Measurements from ENCODE around the gene HOXD8. TPM values are rescaled to one million over a fixed set of nuclear protein-coding genes. Genes with fewer than 3 reads are reported as not detected.

The HOXD8 gene
- total RNA-seq, 1 donor from 2014 or later = 41.7 TPM

DNA sequence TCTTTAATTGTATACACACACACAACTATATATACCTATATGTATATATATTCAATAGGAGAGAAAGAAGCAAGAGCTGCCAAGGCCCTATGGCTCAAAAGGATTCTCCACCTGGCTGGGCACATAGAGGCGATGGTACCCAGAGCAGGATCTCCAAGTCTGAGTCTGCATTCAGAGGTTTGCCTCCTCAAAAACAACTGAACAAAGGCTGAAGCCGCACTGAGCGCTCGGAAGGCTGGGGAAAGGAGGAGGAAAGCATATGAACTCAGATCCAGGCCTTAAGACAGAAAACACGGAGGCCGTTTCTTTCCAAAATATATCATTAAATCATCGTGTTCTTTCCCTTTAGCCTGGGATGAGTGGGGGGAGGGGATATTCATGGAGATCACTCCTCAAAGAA, 26.3 kb upstream of the HOXD8 start:
- no peak for DNase-seq (ENCODE audit: low spot score)

DNA sequence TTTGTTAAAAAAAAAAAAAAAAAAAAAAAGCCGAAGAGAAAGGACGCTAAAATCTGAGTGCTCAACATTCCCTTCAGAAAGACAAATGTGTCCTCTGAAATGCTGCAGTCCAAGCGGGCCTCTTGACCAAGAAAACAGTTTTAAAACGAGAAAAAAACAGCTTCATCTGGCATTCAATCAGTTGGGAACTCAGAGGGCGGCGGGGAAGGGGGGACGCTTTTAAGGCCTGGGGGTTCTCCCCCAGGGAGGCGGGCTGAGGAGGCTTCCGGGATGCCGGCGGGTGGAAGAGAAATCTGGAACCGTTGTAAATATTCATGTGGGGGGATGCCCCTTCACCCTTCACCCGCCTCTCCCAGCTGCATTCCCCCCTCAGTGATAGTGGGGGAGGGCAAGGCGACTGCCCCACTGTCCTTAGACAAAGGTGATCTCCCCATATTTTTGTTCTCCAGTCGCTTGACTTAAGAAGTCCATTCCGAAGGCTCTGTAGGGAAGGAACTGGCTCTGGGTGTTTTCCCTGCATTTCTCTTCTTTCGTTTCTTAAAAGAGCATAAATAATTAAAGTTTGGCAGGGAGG, 25.7 kb upstream of the HOXD8 start:
- no peak for DNase-seq (ENCODE audit: low spot score)

DNA sequence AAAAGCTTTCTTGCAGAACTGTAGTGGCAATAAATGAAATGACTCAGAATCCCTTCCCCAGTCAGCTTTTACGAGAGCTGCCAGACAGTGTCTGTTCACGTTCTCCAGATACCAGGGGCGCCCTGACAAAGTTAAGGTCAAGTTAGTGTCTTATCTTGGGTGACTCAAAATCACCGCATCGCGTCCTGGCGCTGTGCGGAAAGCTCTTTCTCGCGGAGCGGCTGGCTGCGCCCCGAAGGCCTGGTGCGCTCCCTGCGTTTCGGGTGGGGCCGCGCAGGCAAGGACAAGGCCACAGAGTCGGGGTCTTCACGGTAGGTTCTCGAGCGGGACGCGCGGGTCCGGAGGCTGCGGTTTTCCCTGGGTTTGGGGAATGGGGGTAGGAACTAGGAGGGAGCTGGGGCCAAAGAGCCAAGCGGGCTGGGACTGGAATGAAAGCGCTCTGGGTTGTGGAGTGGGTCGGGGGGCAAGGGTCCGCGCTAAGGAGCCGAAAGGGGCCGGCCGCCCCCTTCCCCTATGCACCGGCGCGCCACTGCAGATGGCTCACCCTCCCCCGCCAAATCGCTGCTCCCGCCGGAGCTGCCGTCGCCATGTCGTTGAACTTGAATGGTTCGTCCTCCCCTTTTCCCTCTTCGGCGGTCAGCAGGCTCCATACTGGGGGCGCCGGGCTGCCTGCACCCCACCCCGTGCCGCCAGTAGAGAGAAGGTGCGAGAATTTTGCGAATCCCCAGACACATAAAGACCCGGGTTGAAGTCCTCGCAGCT, 25.0 kb upstream of the HOXD8 start:
- DNase-seq (ENCODE audit: low spot score) = no peak

DNA sequence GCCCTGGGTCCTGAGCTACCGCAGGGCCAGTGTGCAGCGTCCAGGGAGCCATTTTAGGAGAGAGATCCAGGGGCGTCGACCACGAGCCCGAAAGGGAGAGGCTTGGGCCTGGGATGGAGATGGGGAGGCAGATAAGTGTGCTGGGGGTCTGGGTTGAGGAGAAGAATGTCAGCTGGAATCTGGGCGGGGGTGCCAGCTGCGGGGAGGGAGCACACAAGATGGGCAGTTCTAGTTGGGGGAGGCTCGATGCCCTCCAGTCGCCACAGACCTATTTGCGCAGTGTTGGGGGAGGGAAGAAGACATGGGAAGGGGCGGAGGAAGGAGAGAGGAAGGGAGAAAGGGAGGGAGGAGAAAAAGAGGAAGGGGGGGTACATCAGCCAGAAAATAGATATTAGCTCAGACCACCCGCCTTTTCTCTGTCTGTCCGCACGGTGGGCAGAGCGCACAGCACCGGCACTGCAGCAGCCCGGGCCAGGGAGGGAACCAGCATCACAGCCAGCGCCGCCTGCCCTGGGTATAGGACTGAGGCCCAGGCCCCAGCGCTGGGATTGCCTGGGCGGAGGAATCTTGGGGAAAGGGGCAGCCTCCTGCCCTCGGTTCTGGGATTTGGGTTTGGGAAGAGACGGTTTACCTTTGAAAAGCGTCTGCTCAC, 24.3 kb upstream of the HOXD8 start:
- DNase-seq (ENCODE audit: low spot score) = no peak

DNA sequence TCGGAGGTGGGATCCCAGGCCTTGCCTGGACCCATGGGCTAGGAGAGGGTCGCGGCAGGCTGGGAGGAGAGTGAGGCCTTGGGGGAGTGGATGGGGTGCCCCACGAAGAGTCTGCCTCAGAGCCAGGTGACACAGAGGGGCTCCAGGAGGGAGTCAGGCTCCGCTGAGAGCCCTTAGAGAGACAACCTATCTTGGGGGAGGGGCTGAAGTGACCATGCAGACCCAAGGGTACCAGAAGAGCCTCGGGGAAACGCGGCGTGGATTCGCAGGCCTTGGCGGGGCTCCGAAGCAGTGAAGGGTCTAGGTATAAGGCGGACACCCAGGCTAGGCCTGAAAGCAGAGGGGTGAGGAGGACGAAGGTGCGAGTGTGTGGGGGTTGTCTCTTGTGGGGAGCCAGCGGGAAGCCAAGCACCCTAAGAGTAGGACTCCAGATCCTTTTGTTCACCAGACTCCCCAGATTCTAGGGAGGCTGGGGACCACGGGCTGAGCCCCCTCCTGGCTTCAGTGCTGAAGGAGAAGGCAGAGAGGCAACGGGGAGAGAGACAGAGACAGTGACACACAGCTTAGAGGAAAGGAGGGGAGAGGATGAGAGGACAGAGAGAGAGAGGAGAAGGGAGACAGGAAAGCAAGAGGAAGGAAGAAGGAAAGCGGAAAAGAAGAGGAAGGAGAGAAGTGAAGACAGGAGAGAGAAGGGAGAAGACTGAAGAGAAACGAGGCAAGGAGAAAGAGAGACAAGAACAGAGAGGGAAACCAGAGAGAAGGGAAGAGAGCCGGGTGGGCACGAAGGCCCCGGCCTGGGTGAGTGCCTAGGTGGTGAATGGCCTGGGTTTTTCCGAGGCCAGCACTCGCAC, 23.6 kb upstream of the HOXD8 start:
- DNase-seq (ENCODE audit: low spot score) = no peak

DNA sequence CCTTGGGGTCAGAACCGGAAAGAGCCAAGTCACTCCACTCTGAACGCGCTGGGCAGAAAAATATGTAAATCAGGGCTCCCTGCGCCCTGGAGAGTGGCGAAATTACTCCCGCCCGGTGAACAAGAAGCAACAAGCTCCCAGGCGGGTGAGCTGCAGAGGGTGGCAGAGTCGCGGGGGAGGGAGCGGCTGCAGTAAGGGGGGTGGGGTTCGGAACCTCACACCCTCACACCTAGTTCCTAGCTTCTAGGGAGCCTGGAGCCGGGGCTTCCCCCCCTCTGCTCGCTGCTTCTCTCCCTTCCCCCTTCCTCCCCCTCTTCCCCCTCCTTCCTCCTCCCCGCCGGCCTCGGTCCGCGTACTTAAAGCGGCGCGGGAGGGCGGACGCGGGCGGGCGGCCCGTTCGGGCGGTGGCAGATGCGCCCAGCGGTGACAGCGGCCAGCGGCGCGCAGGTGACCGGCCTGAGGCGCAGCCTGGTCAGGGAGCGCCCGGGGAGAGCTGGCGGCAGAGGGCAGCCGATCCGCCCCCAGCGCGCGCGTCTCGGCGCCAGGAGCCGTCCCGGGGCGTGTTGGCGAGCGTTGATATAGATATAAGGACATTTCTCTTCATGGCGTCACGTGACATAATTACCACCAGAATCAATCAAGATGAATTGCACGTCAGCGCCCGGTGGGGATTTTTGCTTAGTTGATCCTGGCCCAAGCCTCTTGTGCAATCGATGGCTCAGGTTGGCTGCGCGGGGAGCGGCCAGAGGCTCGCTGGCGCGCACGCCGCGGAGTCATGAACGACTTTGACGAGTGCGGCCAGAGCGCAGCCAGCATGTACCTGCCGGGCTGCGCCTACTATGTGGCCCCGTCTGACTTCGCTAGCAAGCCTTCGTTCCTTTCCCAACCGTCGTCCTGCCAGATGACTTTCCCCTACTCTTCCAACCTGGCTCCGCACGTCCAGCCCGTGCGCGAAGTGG, 22.6 kb upstream of the HOXD8 start, which contains the start of gene HOXD11:
HOXD11 (plus strand) TSS at position 700 of the 959 bp plus-strand sequence; CDS start at position 776, 76 bp downstream.
- DNase-seq (ENCODE audit: low spot score) = peak; percentile 59

DNA sequence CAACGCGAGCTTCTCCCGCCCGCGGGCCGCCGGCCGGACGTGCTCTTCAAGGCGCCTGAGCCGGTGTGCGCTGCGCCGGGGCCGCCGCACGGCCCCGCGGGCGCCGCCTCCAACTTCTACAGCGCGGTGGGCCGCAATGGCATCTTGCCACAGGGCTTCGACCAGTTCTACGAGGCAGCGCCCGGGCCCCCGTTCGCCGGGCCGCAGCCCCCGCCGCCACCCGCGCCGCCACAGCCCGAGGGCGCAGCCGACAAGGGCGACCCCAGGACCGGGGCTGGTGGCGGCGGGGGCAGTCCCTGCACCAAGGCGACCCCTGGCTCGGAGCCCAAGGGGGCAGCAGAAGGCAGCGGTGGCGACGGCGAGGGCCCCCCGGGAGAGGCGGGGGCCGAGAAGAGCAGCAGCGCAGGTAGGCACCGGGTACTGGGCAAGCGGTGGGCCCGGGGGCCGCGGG, 21.7 kb upstream of the HOXD8 start:
- DNase-seq (ENCODE audit: low spot score) = peak; percentile 41

DNA sequence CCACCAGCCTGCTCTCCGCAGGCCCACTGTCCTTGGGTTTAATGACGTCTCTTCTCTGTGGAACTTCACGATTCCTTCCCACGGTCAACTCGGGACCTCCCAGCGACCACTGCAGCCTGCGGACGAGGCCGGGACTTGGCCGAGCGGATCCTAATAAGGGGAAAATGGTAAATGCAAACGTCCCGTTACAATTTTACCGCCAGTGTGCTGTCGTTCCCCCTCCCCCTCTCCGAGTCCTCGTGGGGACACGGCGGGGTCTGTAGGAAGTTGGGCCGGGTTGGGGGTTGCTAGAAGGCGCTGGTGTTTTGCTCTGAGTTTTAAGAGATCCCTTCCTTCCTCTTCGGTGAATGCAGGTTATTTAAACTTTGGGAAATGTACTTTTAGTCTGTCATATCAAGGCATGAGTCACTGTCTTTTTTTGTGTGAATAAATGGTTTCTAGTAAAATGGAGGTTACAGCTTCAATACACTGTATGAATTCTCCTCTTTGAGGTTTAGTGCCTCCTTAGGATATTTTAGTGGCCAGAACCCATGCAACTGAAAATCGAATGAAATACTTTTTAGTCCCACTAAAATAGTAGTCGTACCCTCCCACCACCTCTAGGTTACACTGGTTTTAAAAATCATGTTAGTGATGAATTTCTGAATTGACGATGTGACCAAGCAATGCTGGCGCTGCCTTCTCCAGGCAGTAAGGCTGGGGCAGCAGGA, 20.2 kb upstream of the HOXD8 start:
- DNase-seq (ENCODE audit: low spot score) = peak; percentile 26

DNA sequence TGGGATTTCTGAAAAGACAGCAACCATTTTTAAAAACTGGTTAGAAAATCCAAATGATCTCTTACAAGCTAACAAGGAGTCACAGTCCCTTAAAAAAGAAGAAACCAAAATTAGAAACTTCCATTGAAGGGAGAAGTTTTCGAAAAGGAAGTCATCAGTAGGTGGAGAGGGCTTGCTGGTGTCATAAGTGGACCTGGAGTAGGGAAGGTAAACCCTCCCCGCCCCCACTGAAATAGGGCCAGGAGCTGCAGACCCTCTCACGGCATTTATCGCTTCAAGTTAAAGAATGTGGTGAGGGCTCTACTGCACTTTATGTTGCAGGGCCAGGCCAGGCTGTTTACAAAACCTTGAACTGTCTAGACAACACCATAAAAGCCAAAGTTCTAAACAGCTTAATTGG, 19.6 kb upstream of the HOXD8 start:
- DNase-seq (ENCODE audit: low spot score) = no peak

DNA sequence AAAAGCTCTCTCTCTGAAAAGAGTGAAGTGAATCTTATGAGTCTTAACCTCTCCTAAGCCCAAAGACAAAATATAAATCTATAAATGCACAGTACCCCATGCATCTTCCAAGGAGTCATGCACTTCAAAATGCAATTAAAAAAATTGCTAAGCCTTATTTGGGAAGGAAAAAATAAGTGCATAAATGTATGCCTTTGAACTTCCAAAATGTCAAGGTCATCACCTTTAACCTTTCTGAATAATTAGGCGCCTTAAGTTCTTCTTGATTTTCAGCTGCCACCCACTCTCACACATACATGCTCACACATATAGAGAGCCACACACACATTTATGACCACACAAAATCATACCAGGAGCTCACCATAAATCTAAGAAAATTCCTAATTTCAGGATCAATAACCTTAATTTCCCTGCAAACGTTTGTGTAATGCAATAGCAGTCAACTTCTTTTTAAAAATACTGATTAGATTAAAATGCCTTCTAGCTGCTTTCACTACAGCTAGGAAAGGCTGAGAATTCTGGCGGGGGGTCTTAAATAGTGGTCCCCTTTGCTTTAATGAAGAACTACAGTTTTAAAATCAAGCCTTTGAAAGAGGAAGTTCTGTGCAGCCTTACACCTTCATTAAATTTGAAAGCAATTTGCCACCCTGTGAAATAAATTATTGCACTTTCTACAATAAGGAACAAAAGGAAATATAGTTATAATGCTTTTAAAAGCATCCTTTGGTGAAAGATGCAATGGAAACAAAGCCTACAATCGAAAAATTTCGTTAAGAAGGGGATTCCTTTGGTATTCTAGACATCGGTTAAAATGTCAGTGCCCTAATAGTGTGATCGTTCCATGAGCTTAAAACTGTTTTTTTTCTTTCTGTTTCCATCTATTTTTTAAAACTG, 18.8 kb upstream of the HOXD8 start:
- DNase-seq (ENCODE audit: low spot score) = no peak

DNA sequence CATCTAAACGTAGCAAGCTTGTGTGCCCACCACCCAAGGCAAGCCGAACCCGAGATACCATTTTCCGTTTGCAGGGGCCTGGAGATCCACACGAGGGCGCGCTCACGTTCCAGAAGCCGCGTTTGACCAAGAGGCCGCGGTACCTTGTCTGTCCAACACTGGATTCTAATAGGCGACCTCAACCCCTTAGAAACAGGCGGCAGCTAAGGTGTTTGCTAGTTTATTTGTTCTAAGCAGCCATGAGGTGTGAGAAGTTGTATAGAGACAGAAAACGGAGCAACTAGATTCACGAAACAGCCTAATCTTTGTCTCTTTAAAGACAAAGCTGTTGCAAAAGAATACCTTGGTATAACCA, 18.2 kb upstream of the HOXD8 start:
- no peak for DNase-seq (ENCODE audit: low spot score)

DNA sequence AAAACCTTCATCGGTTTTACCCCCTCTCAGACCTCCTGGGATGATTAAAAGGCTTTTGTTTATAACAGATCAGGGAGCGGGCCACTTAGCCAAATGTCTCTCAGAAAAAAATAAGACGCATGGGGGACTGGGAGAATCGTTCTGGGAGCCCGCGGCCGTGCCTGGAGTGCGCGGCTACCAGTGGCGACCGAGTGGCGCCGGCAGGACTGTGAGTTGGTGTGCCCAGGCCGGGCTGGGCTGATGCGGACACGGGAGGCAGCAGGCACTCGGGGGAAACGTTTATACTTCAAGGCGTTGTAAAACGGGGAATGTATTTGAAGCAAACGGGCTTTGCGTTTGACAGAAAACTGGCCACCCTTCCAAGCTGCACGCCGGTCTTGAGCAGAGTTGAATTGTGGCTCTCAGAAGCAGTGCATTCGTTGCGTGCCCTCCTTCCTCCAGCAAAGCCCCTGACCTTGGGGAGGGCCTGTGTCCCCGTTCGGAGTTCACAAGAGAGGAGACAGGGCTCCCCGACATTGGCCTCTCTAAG, 17.6 kb upstream of the HOXD8 start:
- no peak for DNase-seq (ENCODE audit: low spot score)

DNA sequence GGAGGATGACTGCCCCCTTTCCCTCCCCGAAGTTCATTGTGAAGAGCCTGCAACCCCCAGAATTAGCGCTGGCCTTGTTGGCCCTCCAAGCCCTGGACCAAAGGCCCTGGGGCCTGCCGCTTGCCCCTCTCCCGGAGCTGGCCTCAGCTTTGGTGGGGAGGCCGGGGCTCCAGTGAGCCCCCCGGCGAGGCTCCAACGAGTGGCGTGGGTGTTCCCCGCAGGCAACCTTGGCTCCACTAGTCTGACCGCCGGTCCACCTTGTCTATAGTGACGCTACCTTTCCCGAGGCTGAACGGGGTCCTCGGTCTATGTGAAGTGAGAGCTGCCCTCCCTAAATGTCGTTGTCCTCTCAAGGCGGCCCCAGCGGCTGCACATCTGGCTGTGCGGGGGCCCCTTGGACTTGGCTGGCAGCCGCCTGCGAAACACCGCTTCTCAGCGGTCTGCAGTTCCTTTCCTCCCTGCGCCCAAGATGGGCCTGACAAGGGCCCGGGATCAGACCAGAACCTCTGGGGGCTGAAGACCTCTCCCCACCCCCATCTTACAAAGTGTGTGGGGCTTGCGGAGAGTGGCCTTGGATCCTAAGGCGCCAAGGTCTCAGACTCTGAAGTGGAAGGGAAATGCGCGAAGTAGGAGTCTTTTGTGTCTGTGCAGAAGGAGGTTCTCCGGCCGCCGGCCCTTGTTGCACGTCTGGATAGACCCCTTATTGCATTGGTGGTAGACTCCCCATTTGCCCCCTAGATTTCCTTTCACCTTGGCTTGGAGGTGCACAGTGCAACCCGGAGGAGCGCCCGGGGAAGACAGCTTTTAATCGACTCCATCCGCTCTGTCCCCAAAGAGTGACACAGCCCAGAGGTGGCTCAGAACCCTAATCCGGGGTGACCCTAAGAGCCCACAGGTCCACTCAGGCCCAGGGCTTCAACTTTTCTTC, 16.9 kb upstream of the HOXD8 start:
- DNase-seq (ENCODE audit: low spot score) = peak; percentile 31

DNA sequence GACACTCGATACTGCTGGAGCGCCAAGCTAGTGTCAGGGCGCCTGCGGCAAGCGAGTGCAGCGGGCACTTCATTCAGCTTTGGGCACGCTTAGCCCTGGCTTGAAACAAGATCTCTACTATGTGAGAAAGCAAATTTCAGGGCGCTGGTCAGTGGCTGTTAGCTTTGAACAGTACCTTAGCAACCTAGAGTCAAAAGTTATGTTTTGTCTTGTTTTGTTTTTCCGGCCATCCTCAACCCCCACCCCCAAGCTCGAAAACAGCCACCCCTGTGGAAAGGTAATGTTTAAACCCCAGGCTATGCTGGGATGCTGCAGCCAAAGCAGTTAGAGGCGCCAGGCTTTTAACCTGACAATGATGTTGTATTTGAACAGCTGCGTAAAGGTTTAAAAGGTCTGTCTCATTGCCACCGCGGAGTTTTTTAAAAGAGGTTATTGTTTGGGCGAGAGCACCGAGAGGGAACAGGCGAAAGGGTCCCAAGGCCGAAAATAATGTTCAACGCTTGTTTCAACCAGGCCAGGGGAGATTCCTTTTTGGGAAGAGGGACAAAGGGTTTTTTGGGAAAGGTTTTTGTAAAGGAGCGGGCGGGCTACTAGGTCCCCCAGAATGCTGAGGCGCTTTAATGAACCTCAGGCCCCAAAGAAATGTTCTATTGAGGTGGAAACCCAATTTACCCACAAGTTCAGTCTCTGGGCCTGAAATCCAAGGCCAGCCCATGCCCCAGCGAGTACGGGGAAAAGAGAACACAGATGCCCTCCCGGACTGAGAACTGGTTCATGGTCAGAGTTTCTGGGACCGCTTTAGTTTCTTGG, 15.2 kb upstream of the HOXD8 start:
- DNase-seq (ENCODE audit: low spot score) = peak; percentile 37

DNA sequence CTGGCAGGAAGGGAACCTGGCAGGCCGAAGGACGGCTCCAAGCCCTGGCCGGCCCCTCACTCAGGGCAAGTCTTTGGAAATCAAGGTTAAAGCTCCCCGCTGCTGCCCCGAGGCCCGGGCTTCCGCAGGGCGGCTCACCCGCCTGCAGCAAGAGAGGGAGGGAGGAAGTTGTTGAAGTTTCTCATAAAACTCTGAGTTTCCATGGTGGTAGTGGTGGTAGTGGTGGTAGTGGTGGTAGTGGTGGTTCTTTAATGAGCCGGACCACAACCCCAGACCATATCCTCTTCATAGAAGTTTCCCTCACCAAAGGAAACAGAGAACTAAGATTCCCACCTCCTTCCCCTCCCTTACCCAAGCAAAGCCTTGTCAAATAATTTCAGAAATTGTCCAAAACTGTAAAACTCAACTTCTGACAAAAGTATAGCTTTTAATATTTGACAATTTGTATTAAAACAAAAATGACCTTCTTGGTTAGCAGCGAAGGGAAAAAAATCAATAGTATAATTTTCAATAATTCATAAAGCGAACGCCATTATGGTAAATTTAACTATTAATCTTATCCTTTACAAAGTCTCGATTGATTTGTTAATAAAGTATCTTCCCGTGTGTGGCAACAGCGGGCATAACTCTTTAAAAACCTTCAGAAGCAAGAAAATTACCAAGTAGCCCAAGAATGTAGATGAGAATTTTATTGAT, 14.4 kb upstream of the HOXD8 start:
- no peak for DNase-seq (ENCODE audit: low spot score)
